ENCODE results near the gene ARID1B. TPM values are rescaled to one million over a fixed set of nuclear protein-coding genes. Genes with fewer than 3 reads are reported as not detected.

The ARID1B gene
- total RNA-seq, 1 donor from 2014 or later = 59.3 TPM

GRCh38 chr6:157070403-157071107 is 293.4 kb downstream of the ARID1B start:
- Mint-ChIP-seq H3K27ac (ENCODE audit: unreplicated experiment) (peak overlapping the region; percentile 0), H3K27me3 (ENCODE audit: low read depth) (no peaks in the 10 kb centered on the region), H3K4me3 (ENCODE audit: unreplicated experiment) (no peak overlapping the region), H3K36me3 (ENCODE audit: low read depth) (no peaks in the 10 kb centered on the region), H3K4me1 (ENCODE audit: low read depth) (peaks cover 59% of the 10 kb centered on the region), H3K9me3 (ENCODE audit: low read depth) (no peaks in the 10 kb centered on the region)
- no peak for TF ChIP-seq CTCF (IDR thresholded peaks at IDR 0.05)
- DNase-seq (ENCODE audit: low spot score) = no peak

- H3K4me1 Mint-ChIP-seq (ENCODE audit: low read depth) = peaks cover 61% of the 10 kb centered on the region
- no peak for TF ChIP-seq CTCF (IDR thresholded peaks at IDR 0.05)
- no peak for DNase-seq (ENCODE audit: low spot score)
- no peak overlapping the region for H3K27ac Mint-ChIP-seq (ENCODE audit: unreplicated experiment)
- H3K27me3 Mint-ChIP-seq (ENCODE audit: low read depth) = no peaks in the 10 kb centered on the region
- no peaks in the 10 kb centered on the region for H3K9me3 Mint-ChIP-seq (ENCODE audit: low read depth)
- no peak overlapping the region for H3K4me3 Mint-ChIP-seq (ENCODE audit: unreplicated experiment)
- H3K36me3 Mint-ChIP-seq (ENCODE audit: low read depth) = no peaks in the 10 kb centered on the region
Observed at GRCh38 chr6:157072128-157072527, 294.9 kb downstream of the ARID1B start.

- Mint-ChIP-seq H3K27ac (ENCODE audit: unreplicated experiment) (no peak overlapping the region), H3K4me1 (ENCODE audit: low read depth) (peaks cover 55% of the 10 kb centered on the region), H3K4me3 (ENCODE audit: unreplicated experiment) (no peak overlapping the region), H3K27me3 (ENCODE audit: low read depth) (no peaks in the 10 kb centered on the region), H3K36me3 (ENCODE audit: low read depth) (no peaks in the 10 kb centered on the region), H3K9me3 (ENCODE audit: low read depth) (no peaks in the 10 kb centered on the region)
- no peak for TF ChIP-seq CTCF (IDR thresholded peaks at IDR 0.05)
- DNase-seq (ENCODE audit: low spot score) = no peak
Observed at GRCh38 chr6:157073596-157073995, 296.4 kb downstream of the ARID1B start.

- Mint-ChIP-seq H3K36me3 (ENCODE audit: low read depth) (no peaks in the 10 kb centered on the region), H3K27me3 (ENCODE audit: low read depth) (no peaks in the 10 kb centered on the region), H3K4me1 (ENCODE audit: low read depth) (peaks cover 44% of the 10 kb centered on the region), H3K4me3 (ENCODE audit: unreplicated experiment) (no peak overlapping the region), H3K27ac (ENCODE audit: unreplicated experiment) (no peak overlapping the region), H3K9me3 (ENCODE audit: low read depth) (no peaks in the 10 kb centered on the region)
- TF ChIP-seq CTCF (IDR thresholded peaks at IDR 0.05) = no peak
- DNase-seq (ENCODE audit: low spot score) = no peak
Observed at GRCh38 chr6:157074969-157075368, 297.8 kb downstream of the ARID1B start.

- no peaks in the 10 kb centered on the region for H3K36me3 Mint-ChIP-seq (ENCODE audit: low read depth)
- no peak for DNase-seq (ENCODE audit: low spot score)
- peaks cover 37% of the 10 kb centered on the region for H3K4me1 Mint-ChIP-seq (ENCODE audit: low read depth)
- no peaks in the 10 kb centered on the region for H3K9me3 Mint-ChIP-seq (ENCODE audit: low read depth)
- H3K27ac Mint-ChIP-seq (ENCODE audit: unreplicated experiment) = no peak overlapping the region
- TF ChIP-seq CTCF (IDR thresholded peaks at IDR 0.05) = no peak
- H3K27me3 Mint-ChIP-seq (ENCODE audit: low read depth) = no peaks in the 10 kb centered on the region
- no peak overlapping the region for H3K4me3 Mint-ChIP-seq (ENCODE audit: unreplicated experiment)
Observed at GRCh38 chr6:157075549-157076450, 298.6 kb downstream of the ARID1B start.

Measured in chondrocyte (in vitro differentiated cells).